HG03575 (cell line): Measurements from ENCODE around the gene PTX3.

Source experiments
- ATAC-seq: cut with Tn5 transposase; IDR thresholded peaks from one replicate; pipeline ENCODE4 v1.9.1; 2021; ENCODE audit not compliant: unreplicated experiment, insufficient number of reproducible peaks, low FRiP score; ENCODE audit errors: extremely low read depth

Gene PTX3

GRCh38 chr3:157465741-157466140 lies 29.1 kb downstream of the PTX3 start:
- ATAC-seq = no peak

DNA sequence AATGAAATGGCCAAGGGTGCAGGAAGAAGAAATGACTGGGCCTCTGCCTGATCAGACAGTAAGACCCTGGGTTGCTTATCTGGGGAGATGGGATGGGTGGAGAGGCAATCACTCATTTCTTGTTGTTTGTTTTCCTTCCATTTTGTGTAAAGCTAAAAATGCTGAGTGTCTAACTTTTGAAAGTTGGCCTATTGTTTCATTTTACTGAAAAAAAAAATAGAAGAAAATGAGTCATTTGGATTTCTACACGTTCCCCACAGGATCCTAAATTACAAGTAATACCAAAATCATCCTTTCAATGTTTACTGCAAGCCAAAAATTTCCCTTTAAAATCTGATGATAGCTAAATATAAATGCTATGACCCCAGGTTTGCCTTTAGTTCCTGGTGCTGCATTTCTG lies 30.6 kb downstream of the PTX3 start:
- ATAC-seq = no peak

DNA sequence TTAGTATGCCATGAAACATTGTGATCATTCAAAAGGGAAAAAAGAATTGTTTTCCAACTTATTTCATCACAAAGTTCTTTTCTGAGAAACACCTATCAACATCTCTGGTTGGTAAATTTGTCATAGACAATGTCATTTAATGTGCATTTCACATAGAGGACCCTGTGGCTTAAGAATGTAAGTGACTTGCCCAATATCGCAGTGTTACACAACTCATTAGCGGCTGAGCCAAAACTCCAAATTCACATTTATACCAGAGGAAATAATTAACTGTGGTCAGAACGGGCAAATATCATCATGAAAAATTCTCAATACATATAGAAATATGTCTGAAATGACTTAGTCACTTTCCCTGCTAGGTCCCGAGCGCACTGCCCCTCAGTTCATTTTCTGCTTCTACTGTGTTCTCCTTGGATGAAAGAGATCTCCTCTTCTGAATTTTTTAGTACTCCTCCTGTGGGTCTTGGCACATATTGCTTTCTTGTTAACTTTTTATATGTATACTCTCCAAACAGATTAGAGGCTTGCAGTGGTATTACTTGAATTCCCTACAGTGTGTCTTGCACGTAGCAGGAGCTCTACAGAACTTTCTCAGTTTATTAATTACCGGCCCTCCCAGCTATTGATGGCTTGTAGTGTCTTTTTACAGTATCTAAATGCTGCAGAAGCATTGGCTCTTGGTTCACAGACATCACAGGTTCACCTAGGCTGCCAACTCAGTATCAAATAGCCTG lies 33.1 kb downstream of the PTX3 start:
- ATAC-seq = no peak

- ATAC-seq = no peak
Observed at GRCh38 chr3:157471064-157471463, 34.4 kb downstream of the PTX3 start.

- ATAC-seq = no peak
Observed at GRCh38 chr3:157472648-157473047, 36.0 kb downstream of the PTX3 start.

- no peak for ATAC-seq
Observed at GRCh38 chr3:157475921-157476414, 39.3 kb downstream of the PTX3 start.

DNA sequence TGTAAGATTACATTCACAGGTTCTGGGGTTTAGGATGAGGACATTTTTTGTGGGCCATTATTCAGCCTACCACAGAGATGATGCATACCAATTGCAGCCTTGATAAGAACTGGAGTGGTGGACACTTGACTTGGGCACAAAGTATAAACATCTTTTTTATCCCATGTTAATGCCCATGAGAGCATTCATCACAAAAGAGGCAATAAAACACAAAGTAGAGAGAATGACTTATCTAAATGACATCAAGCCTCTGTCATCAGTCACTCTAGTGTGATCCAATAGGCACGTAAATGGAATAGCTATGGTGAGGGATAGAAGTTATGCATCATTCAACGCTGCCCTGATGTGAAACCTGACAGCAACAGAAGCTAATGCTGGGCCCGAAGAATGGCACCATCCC lies 40.8 kb downstream of the PTX3 start:
- ATAC-seq = no peak

- ATAC-seq = no peak
Observed at GRCh38 chr3:157479464-157480243, 43.0 kb downstream of the PTX3 start.

DNA sequence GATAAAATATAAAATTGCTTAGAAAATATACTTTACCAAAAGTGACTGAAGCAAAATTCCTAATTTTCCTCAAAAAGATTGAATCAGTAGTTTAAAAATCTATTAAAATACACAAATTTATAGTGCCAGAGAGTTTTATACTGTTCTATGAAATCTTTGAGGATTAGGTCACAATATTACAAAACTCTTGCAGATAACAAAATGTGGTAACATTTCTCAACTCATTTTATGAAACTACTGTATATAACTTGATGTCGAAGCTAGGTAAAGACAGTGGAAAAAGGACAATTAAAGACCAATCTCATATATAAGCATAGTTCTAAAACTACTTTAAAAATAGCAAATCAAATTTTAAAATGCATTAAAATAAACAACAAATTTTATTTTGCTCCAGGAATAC lies 50.7 kb downstream of the PTX3 start:
- ATAC-seq = no peak

DNA sequence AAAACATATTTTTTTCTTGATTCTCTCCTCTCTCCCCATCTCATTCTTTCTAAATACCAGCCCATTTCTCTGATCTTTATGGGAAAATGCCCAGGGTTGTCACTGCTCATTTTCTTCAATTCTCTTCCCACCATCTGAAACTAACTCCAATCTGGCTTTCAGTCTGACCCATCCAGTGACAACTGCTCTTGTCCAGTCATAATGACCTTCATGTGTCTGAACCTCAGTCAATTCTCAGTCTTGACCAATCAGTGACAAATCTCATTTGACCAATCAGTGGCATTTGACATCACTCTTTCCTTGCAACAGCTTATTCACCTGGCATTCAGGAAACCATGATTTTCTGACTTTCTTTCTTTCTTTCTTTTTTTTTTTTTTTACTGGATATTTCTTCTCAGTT lies 51.5 kb downstream of the PTX3 start:
- no peak for ATAC-seq

GRCh38 chr3:157491136-157491535 lies 54.5 kb downstream of the PTX3 start:
- ATAC-seq = no peak
